Right lobe of liver (tissue), 4 donors: ENCODE data around the gene PROSER2.

Experiments used
- CTCF ChIP-seq, 4 donors: fragments of 200-600 bp in 3 of 4; fragments of 450-650 bp in 1 of 4; IDR thresholded peaks; one replicate each; pipeline versions ENCODE4 v1.5.1 to v1.8.0; 2016 to 2022; ENCODE audit warnings: antibody characterized with exemption in 4 of 4, mild to moderate bottlenecking in 2 of 4
- POLR2A ChIP-seq: fragments of 450-650 bp; IDR thresholded peaks from one replicate; pipeline ENCODE4 v1.6.1; 2017; ENCODE audit warnings: antibody characterized with exemption, mild to moderate bottlenecking
- donor health status: DM: no; HTN: no; CAD: no.
- donor health status: DM: no; HTN: no; CAD: no.
- donor health status: DM: no; HTN: yes; CAD: no.

- TF ChIP-seq CTCF (IDR thresholded peaks at IDR 0.05) (no peak), POLR2A (no peak)
Observed at GRCh38 chr10:11810313-11810766, 12.8 kb upstream of the PROSER2 start.
